A375 (cell line): ENCODE measurements around the gene NCSTN. TPM values are rescaled to one million over a fixed set of nuclear protein-coding genes. Genes with fewer than 3 reads are reported as not detected.

Experiments
- small RNA-seq: library from RNA; depleted of rRNA; stranded (forward); fragments of <200 nt; gene quantifications from one replicate; pipeline ENCODE3, GENCODE V24; 2014
- total RNA-seq: library from RNA; depleted of rRNA; stranded (reverse); fragments of >200 nt; shearing (Covaris generic); gene quantifications from 2 replicates; pipeline ENCODE4 v1.2.3, GENCODE V29; 2014; rRNA removed

The NCSTN gene
- total RNA-seq, result 69.7 and 76.8 TPM in 2 replicates

GRCh38 chr1:160342953-160343869, at the start of gene NCSTN, which contains the start of gene COPA:
Gene NCSTN, plus strand, starts transcription at chr1:160343383. Its CDS starts 14 bp downstream, at chr1:160343397.
Gene COPA, minus strand, starts transcription at chr1:160343250. Its CDS starts 80 bp downstream, at chr1:160343170.

GRCh38 chr1:160366731-160367515, 23.7 kb downstream of the NCSTN start, which contains the start of gene NHLH1:
Gene NHLH1, plus strand, starts transcription at chr1:160367071. Its CDS starts 3,661 bp downstream, at chr1:160370732.

GRCh38 chr1:160400223-160400645, 57.1 kb downstream of the NCSTN start, which contains the start of gene VANGL2:
Gene VANGL2, plus strand, starts transcription at chr1:160400564. Its CDS starts 15,274 bp downstream, at chr1:160415838.

Small RNA genes within 50 kb of the gene (small RNA-seq; reads per million reads assigned to genes)
- gene RF00019, result not detected
- 0.38 reads per million for gene RNU4-42P

Other genes starting within 250 kb of the NCSTN start
- 29.2 and 30.3 TPM in 2 replicates for gene IGSF8, start 244.8 kb upstream of the NCSTN start, total RNA-seq
- not detected in 2 replicates for gene ATP1A2, start 227.6 kb upstream of the NCSTN start, total RNA-seq
- gene ATP1A4, start 191.8 kb upstream of the NCSTN start, total RNA-seq, result not detected in 2 replicates
- gene CASQ1, start 152.8 kb upstream of the NCSTN start, total RNA-seq, result not detected in 2 replicates
- 107 and 133 TPM in 2 replicates for gene PEA15, start 138.0 kb upstream of the NCSTN start, total RNA-seq
- gene DCAF8, start 80.8 kb upstream of the NCSTN start, total RNA-seq, result 129 and 133 TPM in 2 replicates
- gene PEX19, start 58.2 kb upstream of the NCSTN start, total RNA-seq, result 43.5 and 76.4 TPM in 2 replicates
- 220 and 233 TPM in 2 replicates for gene COPA, start 133 bp upstream of the NCSTN start, total RNA-seq
- gene NHLH1, start 23.7 kb downstream of the NCSTN start, total RNA-seq, result 0.11 and 0.26 TPM in 2 replicates
- gene VANGL2, start 57.2 kb downstream of the NCSTN start, total RNA-seq, result 1.3 and 1.4 TPM in 2 replicates
- not detected in 2 replicates for gene SLAMF6, start 179.9 kb downstream of the NCSTN start, total RNA-seq
- gene CD84, start 236.1 kb downstream of the NCSTN start, total RNA-seq, result not detected in 2 replicates